Upper lobe of left lung (tissue), 4 donors: Measurements from ENCODE around the gene EFR3B.

ENCODE experiments used
- CTCF ChIP-seq, 6 experiments: fragments of 450-650 bp in 4 of 6; fragments of 200-600 bp in 2 of 6; sonication (generic) in 2 of 6; IDR thresholded peaks; one replicate each; pipeline ENCODE4 v1.5.1; 2016 to 2019; ENCODE audit warnings: antibody characterized with exemption in 6 of 6
- EP300 ChIP-seq, 4 donors: sonication (generic); formaldehyde crosslinking; IDR thresholded peaks; one replicate each; pipeline ENCODE4 v1.5.1; 2017; ENCODE audit warnings: antibody characterized with exemption in 4 of 4, control low read depth in 2 of 4

- no peak for TF ChIP-seq CTCF (IDR thresholded peaks at IDR 0.05)
- TF ChIP-seq EP300 (IDR thresholded peaks at IDR 0.05) = no peak
Observed at GRCh38 chr2:25098056-25098455, 56.2 kb downstream of the EFR3B start.
